SU-DHL-6 (cell line): ENCODE data around the gene PUS1.

ENCODE experiments used
- CTCF ChIP-seq: fragments of 200-600 bp; sonication (generic); IDR thresholded peaks from one replicate; pipeline ENCODE4 v1.5.1; 2017; ENCODE audit warnings: antibody characterized with exemption, mild to moderate bottlenecking, low read length, moderate library complexity; ENCODE audit not compliant: insufficient read depth, poor library complexity, severe bottlenecking
- EZH2phosphoT487 ChIP-seq: fragments of 200-600 bp; sonication (generic), shearing (Covaris generic); conservative IDR thresholded peaks from 2 replicates; pipeline ENCODE4 v1.6.1; 2018; ENCODE audit warnings: mild to moderate bottlenecking, antibody characterized with exemption, low read length, moderate library complexity, mixed read lengths

- no peak for TF ChIP-seq CTCF
- no peak for TF ChIP-seq EZH2phosphoT487
Observed at GRCh38 chr12:131882804-131883520, 46.1 kb upstream of the PUS1 start.
